HCT116 (cell line): ENCODE results near the gene AADAC.

Experiments used
- CEBPB ChIP-seq: IDR thresholded peaks from 2 replicates; pipeline ENCODE4 v1.6.1; 2012; ENCODE audit warnings: low read depth
- EZH2 ChIP-seq: fragments of 200-600 bp; sonication (generic); IDR thresholded peaks from 2 replicates; pipeline ENCODE4 v1.6.1; 2017; ENCODE audit warnings: antibody characterized with exemption, mixed run types
- JUND ChIP-seq: IDR thresholded peaks from 2 replicates; pipeline ENCODE4 v1.6.1; 2012
- POLR2A ChIP-seq: IDR thresholded peaks from 2 replicates; pipeline ENCODE4 v1.7.0; 2011; ENCODE audit warnings: borderline replicate concordance; ENCODE audit not compliant: insufficient read depth, insufficient read length; ENCODE audit errors: extremely low read depth
- POLR2AphosphoS5 ChIP-seq: IDR thresholded peaks from 2 replicates; pipeline ENCODE4 v1.6.1; 2011; ENCODE audit warnings: mild to moderate bottlenecking, low read depth, low read length, moderate library complexity
- RAD21 ChIP-seq: IDR thresholded peaks from 2 replicates; pipeline ENCODE4 v1.6.1; 2012; ENCODE audit warnings: low read depth, mild to moderate bottlenecking
- SIN3A ChIP-seq: IDR thresholded peaks from 2 replicates; pipeline ENCODE4 v1.6.1; 2012; ENCODE audit warnings: low read depth
- SRF ChIP-seq: IDR thresholded peaks from 2 replicates; pipeline ENCODE4 v1.6.1; 2012; ENCODE audit warnings: low read depth
- TF ChIP-seq, protein P1 (sequence below), 3 experiments: fragments of 200-600 bp in 1 of 3; sonication (generic) in 1 of 3; IDR thresholded peaks in 2 of 3; conservative IDR thresholded peaks in 1 of 3; 2 replicates each; pipeline ENCODE4 v1.5.1; 2012 to 2017; ENCODE audit warnings: low read depth in 2 of 3, low read length in 2 of 3, antibody characterized with exemption in 1 of 3, borderline replicate concordance in 1 of 3, control low read depth in 1 of 3, mild to moderate bottlenecking in 1 of 3, mixed read lengths in 1 of 3, mixed run types in 1 of 3, moderate library complexity in 1 of 3; ENCODE audit not compliant: insufficient read depth in 1 of 3
- TF ChIP-seq, protein P2 (sequence below): IDR thresholded peaks from 2 replicates; pipeline ENCODE4 v1.6.1; 2012; ENCODE audit warnings: low read depth
- TF ChIP-seq, protein P3 (sequence below): IDR thresholded peaks from 2 replicates; pipeline ENCODE4 v1.6.1; 2012
- TF ChIP-seq, protein P4 (sequence below): IDR thresholded peaks from 2 replicates; pipeline ENCODE4 v1.6.1; 2012

DNA sequence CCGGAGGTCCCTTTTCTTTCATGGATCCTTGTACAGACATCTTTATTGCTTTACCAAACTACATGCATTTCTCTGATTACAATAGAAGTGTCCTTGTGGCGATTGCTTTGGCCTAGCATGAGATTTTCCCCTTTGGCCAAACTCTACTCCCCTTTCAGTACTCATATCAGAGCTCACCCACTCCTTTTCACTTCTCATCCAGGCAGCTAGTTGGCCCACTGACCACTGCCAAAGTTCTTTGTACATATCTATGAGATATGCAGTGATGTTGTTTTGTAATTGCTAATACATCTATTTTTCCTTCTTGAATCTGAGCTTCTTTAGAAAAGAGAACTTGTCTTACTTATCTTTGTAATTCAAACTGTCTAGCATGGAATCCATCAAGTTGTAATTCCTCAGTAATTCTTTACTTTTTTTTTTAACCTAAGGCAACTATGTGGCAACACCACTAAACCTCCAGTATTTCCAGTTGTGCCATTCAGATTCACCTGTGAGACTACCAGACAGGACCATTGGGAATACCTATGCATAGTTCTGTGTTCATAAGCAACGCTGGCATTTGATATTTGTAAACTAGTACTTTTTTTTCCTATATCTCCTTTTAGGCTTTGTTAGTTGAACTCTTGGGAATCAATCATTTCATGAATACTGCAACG, 41.0 kb upstream of the AADAC start:
- TF ChIP-seq POLR2AphosphoS5 (no peak), POLR2A (no peak), JUND (no peak), EZH2 (no peak), CEBPB (no peak), SRF (no peak), SIN3A (no peak), RAD21 (no peak)
- TF ChIP-seq, protein P1, sequence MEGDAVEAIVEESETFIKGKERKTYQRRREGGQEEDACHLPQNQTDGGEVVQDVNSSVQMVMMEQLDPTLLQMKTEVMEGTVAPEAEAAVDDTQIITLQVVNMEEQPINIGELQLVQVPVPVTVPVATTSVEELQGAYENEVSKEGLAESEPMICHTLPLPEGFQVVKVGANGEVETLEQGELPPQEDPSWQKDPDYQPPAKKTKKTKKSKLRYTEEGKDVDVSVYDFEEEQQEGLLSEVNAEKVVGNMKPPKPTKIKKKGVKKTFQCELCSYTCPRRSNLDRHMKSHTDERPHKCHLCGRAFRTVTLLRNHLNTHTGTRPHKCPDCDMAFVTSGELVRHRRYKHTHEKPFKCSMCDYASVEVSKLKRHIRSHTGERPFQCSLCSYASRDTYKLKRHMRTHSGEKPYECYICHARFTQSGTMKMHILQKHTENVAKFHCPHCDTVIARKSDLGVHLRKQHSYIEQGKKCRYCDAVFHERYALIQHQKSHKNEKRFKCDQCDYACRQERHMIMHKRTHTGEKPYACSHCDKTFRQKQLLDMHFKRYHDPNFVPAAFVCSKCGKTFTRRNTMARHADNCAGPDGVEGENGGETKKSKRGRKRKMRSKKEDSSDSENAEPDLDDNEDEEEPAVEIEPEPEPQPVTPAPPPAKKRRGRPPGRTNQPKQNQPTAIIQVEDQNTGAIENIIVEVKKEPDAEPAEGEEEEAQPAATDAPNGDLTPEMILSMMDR (IDR thresholded peaks at IDR 0.05 in 2 of 3, conservative IDR thresholded peaks at IDR 0.05 in 1 of 3; ENCODE audit: borderline replicate concordance in 1 of 3, insufficient read depth in 1 of 3, low read depth in 2 of 3, low read length in 2 of 3), result no peak
- TF ChIP-seq, protein P2, sequence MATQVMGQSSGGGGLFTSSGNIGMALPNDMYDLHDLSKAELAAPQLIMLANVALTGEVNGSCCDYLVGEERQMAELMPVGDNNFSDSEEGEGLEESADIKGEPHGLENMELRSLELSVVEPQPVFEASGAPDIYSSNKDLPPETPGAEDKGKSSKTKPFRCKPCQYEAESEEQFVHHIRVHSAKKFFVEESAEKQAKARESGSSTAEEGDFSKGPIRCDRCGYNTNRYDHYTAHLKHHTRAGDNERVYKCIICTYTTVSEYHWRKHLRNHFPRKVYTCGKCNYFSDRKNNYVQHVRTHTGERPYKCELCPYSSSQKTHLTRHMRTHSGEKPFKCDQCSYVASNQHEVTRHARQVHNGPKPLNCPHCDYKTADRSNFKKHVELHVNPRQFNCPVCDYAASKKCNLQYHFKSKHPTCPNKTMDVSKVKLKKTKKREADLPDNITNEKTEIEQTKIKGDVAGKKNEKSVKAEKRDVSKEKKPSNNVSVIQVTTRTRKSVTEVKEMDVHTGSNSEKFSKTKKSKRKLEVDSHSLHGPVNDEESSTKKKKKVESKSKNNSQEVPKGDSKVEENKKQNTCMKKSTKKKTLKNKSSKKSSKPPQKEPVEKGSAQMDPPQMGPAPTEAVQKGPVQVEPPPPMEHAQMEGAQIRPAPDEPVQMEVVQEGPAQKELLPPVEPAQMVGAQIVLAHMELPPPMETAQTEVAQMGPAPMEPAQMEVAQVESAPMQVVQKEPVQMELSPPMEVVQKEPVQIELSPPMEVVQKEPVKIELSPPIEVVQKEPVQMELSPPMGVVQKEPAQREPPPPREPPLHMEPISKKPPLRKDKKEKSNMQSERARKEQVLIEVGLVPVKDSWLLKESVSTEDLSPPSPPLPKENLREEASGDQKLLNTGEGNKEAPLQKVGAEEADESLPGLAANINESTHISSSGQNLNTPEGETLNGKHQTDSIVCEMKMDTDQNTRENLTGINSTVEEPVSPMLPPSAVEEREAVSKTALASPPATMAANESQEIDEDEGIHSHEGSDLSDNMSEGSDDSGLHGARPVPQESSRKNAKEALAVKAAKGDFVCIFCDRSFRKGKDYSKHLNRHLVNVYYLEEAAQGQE, result no peak
- TF ChIP-seq, protein P3, sequence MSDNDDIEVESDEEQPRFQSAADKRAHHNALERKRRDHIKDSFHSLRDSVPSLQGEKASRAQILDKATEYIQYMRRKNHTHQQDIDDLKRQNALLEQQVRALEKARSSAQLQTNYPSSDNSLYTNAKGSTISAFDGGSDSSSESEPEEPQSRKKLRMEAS, result no peak
- TF ChIP-seq, protein P4, sequence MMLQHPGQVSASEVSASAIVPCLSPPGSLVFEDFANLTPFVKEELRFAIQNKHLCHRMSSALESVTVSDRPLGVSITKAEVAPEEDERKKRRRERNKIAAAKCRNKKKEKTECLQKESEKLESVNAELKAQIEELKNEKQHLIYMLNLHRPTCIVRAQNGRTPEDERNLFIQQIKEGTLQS, result no peak
